Ureter (tissue), 1 donor: ENCODE data around the gene CAPZA1. TPM values are rescaled to one million over a fixed set of nuclear protein-coding genes. Genes with fewer than 3 reads are reported as not detected.
"Not testable (repeated sequence)": the region's sequence is repeated elsewhere in the genome, so short reads cannot be mapped to it uniquely, and the experiment has no call there.

Experiments
- DNase-seq: peaks from one replicate; pipeline ENCODE4 v3.0.0-alpha.2; 2020; ENCODE audit warnings: low spot score
- total RNA-seq: library from RNA; stranded (reverse); gene quantifications from one replicate; pipeline ENCODE4 v1.2.4, GENCODE V29; 2023
- donor health status: DM: yes; HTN: yes; CAD: no.

Gene CAPZA1
- total RNA-seq, 1 donor from 2014 or later = 146 TPM

DNA sequence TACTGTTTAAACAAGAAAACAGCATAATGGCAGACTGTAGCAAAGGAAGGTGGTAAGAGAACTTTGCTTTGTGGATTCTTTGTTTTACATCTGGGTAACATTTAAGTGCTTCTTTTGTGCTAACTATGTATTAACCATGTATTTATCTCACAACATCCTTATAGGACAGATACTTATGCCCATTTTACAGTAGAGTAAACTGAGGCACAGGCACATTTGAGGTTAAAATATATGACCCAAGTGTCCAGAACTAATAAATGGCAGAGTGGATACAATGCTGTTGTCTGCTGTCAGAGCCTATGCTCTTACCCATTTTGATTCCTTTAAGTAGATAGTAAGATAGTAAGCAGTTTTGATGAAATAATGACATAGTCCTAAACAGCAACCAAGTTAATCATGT is 7.3 kb downstream of the CAPZA1 start:
- DNase-seq = no peak

GRCh38 chr1:112628516-112628915 is 8.9 kb downstream of the CAPZA1 start:
- no peak for DNase-seq

DNA sequence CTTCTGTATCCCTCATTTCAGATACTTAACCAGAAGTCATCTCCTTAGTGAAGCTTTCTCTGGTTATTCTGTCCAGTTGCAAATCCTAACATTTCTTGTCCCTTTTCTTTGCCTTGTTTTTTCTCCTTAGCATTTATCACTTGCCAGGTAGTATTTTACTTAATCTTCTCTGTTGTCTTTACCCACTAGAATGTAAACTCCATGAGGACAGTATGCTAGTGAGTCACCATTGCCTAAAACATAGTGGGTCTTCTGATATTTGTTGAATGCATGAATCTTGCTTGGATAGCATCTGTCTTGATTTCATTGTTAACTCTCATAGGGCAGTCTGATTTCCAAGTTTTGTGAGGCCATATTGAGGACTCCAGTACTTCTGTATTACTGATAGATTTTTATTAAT is 9.6 kb downstream of the CAPZA1 start:
- no peak for DNase-seq

DNA sequence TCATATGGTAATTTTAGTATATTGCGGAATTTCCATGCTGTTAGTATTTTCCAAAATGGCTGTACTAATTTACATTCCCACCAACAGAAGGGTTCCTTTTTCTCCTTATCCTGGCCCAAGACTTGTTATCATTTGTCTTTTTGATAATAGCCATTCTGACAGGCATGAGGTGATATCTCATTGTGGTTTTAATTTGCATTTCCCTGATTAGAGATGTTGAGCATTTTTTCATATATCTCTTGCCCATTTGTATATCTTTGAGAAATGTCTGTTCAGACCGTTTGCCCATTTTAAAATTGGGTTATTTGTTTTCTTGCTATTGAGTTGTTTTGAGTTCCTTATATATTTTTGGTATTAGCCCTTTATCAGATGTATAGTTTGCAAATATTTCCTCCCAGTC is 14.0 kb downstream of the CAPZA1 start:
- DNase-seq = no peak

- DNase-seq = no peak
Measured at GRCh38 chr1:112634367-112634766, 14.7 kb downstream of the CAPZA1 start.

DNA sequence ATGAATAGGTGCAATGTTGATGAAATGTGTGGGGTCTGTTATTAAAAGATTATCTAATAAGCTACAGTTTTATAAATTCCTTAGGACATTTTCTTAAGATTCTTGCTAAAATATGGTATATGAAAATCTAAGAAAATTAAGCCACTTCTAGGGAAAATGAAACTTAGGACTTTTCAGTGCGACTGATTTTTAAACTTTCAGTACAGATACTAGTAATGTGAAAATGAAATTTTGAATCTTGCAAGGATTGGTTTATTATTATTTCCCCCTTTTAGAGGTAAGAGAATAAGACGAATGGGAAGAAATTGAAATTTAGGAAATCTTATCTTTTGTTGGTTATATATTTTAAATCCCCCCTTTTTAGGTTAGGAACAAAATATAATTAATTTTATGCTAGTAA is 16.4 kb downstream of the CAPZA1 start:
- DNase-seq = no peak

DNA sequence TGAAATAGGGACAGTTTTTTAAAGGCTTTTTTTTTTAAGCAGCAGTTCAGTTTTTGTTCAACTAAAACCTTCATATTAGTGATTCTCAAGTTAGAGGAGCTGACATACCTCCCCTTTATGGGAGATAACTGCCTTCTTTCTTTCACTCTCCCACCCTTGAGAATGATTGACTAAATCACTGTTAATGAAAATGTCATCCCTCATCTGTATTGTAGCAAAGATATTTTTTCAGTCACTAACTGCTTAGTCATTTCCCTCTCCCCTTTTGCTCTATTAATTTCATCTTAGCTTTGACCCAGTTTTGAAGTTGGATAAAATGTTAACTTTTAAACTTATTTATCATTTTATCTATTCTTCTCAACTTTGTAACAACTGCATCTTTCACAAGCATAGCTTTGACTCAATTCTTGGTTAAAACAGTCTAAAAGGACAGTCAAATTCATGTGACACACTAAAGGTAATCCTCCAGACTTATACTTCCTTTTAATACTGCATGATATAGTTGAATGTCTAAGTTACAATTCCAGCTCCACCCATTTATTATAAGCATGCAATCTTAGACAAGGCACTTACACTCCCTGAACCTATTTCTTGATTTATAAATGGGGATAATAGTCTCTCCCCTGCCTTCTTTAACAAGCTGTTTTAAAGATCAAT is 17.1 kb downstream of the CAPZA1 start:
- no peak for DNase-seq

GRCh38 chr1:112637254-112638109 is 17.9 kb downstream of the CAPZA1 start:
- DNase-seq = no peak

DNA sequence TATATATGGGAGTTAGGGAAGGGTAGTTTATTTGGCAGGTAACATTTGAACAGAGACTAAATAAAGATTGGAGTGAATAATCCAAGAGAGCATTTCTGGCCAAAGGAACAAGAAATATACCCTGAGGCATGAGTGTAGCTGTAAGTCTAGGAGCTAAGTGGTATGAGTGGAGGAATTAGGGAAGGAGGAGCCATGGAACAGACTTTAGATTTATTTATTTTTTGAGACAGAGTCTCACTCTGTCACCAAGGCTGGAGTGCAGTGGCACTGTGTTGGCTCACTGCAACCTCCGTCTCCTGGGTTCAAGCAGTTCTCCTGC is 18.4 kb downstream of the CAPZA1 start:
- no peak for DNase-seq

- not testable (repeated sequence) for DNase-seq
Measured at GRCh38 chr1:112640437-112640836, 20.8 kb downstream of the CAPZA1 start.

DNA sequence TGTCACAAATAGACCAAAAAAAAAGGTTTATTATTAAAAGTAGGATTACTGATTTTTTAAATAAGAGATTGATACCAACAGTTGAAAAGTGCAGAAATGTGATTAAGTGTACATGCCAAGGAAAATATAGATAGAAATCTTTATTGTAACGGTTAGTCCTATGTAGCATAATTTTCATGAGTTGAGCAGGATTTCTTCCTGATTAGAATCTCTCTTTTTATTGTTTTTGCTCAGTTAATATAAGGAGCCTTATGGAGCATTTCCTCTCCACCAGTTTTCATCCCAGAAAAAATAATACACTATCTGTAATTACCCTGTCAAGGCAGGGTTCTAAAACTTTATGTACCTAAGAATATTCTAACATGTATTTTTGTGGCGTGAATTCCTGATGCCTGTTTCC is 23.4 kb downstream of the CAPZA1 start:
- DNase-seq = no peak

DNA sequence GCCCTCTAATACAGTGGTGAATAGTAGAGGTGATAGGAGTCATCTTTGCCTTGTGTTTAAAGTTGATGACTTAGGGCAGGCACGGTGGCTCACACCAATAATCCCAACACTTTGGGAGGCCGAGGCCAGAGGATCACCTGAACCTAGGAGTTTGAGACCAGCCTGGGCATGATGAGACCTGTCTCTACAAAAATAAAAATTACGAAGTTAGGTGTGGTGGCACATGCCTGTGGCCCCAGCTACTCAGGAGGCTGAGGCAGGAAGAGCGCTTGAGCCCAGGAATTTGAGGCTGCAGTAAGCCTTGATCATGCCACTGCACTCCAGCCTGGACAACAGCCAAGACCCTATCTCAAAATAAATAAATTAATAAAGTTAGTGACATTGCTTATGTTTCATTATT is 26.6 kb downstream of the CAPZA1 start:
- no peak for DNase-seq

DNA sequence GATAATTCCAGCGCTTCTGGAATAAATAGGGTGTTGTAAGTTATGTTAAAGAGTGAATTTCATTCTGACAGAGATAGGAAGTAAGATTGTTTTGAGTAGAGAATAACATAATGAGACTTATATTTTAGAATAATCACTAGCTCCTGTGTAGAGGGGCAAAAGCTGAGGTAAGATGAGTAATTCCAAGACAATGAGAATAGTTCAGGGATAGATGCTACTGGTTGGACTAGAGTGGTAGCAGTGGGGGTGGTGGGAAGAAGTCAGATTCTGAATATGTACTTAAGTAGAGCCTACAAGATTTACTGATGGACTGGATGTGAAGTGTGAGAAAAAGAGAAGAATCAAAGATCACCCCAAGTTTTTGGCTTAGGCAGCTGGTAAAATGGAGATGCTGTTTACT is 31.6 kb downstream of the CAPZA1 start:
- no peak for DNase-seq

- no peak for DNase-seq
Measured at GRCh38 chr1:112665857-112666256, 46.2 kb downstream of the CAPZA1 start.

GRCh38 chr1:112666946-112667345 is 47.3 kb downstream of the CAPZA1 start:
- no peak for DNase-seq

DNA sequence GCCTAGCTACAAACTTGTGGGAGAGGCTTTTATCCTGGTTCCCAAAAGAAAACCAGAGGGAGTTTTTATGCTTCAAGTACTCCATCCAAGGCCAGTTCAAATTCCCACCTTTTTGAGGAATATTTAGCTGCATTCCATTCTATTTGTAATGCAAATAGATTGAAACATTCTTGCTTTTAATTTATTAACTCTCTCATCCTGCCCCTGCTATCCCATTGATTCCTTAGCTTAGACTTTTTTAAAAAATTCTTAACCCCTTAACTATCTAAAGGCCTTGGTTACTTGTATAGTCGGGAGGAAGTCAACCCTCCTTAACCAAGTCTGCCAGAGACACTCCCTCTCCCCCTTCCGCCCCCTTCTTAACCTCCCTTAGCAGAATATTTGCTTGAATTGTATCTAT is 52.4 kb downstream of the CAPZA1 start:
- DNase-seq = no peak

GRCh38 chr1:112672842-112673241 is 53.2 kb downstream of the CAPZA1 start:
- no peak for DNase-seq

- no peak for DNase-seq
Measured at GRCh38 chr1:112673592-112674439, 54.2 kb downstream of the CAPZA1 start.

- DNase-seq = peak; percentile 71
Measured at GRCh38 chr1:112674440-112674985, 54.9 kb downstream of the CAPZA1 start, which contains the start of gene MOV10. Gene MOV10 (plus strand): TSS chr1:112674659. CDS start chr1:112674913, 254 bp downstream.

DNA sequence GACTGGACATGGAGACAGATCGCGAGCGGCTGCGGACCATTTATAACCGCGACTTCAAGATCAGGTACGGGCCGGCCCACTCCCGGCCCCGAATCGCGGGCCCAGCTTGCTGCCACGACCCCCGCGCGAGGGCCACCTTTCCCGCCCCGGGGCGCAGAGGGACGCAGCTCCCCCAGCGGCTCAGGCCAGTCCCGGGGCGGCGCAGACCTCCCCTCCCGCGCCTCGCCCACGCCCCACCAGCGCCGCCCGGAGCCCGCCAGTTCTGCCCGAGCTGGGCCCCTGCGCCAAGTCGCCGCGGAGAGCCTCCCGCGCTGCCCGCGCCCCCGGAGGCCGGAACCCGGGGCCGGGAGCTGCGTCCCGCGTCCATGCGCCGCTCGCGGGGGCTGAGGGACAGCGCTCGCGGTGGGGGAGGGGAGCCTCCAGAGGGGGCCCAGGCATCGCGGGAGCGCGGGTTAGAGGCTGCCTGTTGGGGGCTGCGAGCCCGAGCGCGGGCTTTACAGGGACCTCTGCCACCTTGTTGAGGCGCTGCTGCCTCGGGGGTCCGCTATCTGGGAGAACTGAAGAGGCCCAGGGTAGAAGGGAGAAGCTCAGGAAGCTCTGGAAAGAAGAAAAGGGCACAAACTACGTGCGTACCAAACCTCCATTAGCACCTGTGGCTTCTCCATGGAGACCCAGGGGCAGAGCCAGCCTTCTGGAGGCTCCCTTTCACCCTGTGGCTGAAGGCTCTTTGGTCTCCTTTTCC is 55.5 kb downstream of the CAPZA1 start:
- no peak for DNase-seq

DNA sequence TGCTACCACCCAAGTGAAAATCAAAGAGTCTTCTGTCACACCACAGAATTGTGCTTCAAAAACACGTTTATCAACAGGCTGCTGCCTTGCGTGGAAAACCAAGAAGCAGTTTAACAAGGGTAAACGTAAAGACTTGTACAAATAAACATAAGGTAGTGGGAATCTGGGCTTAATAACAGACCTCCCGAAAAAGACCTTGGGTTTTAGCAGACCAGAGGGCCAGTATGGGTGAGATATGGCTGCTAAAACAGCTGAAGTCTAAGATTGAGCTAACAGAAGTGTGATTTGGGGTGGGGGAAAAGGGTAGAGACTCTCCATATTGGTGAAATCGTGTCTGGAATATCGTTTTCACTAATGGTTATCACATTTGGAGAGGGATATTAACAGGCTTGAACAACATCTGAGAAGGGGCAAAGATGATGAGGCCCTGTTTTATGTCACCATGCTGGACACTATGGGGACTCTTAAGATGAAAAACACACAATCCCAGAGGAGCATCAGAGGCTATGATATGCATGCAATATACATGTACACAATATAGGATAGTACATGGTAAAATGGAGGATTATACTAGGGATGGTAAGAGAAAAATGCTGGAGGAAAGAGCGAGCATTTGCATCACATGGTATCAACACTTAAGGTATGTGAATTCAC is 56.2 kb downstream of the CAPZA1 start:
- DNase-seq = no peak
